Measurements from ENCODE around the gene CNNM1. TPM values are rescaled to one million over a fixed set of nuclear protein-coding genes. Genes with fewer than 3 reads are reported as not detected.
A peak's percentile ranks its signal among the peaks of the same experiment; 100 is the strongest.

Gene CNNM1
- total RNA-seq, 1 experiment from 2014 or later = not detected

DNA sequence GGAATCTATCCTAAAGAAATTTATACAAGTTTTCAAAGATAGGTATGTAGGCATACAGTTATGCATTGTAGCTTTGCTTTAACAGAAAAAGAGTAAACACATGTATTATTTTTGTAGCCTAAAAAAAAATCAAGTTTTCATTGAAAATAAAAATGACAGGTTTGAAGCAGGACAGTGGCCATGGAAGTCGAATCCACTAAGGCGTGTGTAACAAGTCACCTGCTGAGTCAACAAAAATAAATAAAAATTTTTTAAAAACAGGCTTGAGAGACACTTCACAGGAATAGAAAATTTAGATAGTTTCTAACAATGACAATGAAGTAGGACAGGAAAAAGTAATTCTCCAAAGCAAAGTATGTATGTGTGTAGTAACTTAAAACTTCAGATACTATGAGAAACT lies 109.7 kb downstream of the CNNM1 start:
- H3K79me2 ChIP-seq (ENCODE audit: insufficient read depth, low read length) = no peaks in the 10 kb centered on the region
- ATAC-seq = no peak

GRCh38 chr10:99442394-99442793 lies 113.2 kb downstream of the CNNM1 start:
- POLR2A ChIA-PET = interaction anchor here (1.4 to 2.6 kb wide), 2 partner anchors 12 to 102 kb away, joined by 3 to 11 read pairs; partner anchors contain the start of gene GOT1

More for the DNA sequence above, 109.7 kb downstream of the CNNM1 start:
- Histone ChIP-seq H3K9me2 (ENCODE audit: insufficient read depth) (no peaks in the 10 kb centered on the region), H3K4me1 (ENCODE audit: control insufficient read depth in 1 of 2, insufficient read depth in 2 of 2, low read length in 2 of 2) (no peaks in the 10 kb centered on the region), H4K20me1 (ENCODE audit: insufficient read depth) (peaks cover 4% of the 10 kb centered on the region; the same call in 1 of the 2 replicates), H3K4me2 (ENCODE audit: low read length) (no peak overlapping the region), H3K4me3 (replicated peaks in 1 of 2; ENCODE audit: low read depth in 1 of 2, low read length in 2 of 2) (no peak overlapping the region), H3K9me3 (ENCODE audit: control insufficient read depth in 1 of 2, insufficient read depth in 1 of 2, low read depth in 1 of 2, low read length in 2 of 2) (no peaks in the 10 kb centered on the region), H3K27me3 (ENCODE audit: insufficient read depth, low read length) (no peaks in the 10 kb centered on the region), H3K27ac (ENCODE audit: low read depth, low read length) (no peak overlapping the region), H2AFZ (ENCODE audit: low read depth, low read length, poor library complexity, severe bottlenecking) (no peak overlapping the region), H3K36me3 (ENCODE audit: control insufficient read depth in 1 of 2, insufficient read depth in 2 of 2, low read length in 2 of 2) (no peaks in the 10 kb centered on the region; a peak in 1 of 4 replicates), H3K9ac (ENCODE audit: low read length) (no peak overlapping the region)
- intact Hi-C loops (cut with micrococcal nuclease) = no loop called here
- CTCF ChIA-PET = no interaction called here
- POLR2A ChIA-PET = interaction anchor here (0.6 to 2.0 kb wide), 2 partner anchors 8 to 103 kb away, joined by 3 to 8 read pairs; partner anchors contain the start of gene GOT1
- no peak for DNase-seq (ENCODE audit: low read depth, low spot score)
- no TSS peak for BruUV-seq (replicated peaks)
- TF ChIP-seq ZNF274 (IDR thresholded peaks at IDR 0.05; ENCODE audit: low read depth, low read length) (no peak), ELF1 (IDR thresholded peaks at IDR 0.05; ENCODE audit: borderline replicate concordance, low read depth) (no peak), EZH2 (IDR thresholded peaks at IDR 0.05) (no peak), ZFX (IDR thresholded peaks at IDR 0.05) (no peak)
- RAD21 ChIA-PET (ENCODE audit: low non-redundant PET in 1 of 2, low total read pairs in 2 of 2, uncharacterized antibody in 2 of 2, unreplicated experiment in 2 of 2) = no interaction called here

More at GRCh38 chr10:99442394-99442793, 113.2 kb downstream of the CNNM1 start:
- Histone ChIP-seq H3K4me1 (ENCODE audit: control insufficient read depth in 1 of 2, insufficient read depth in 2 of 2, low read length in 2 of 2) (no peaks in the 10 kb centered on the region), H4K20me1 (ENCODE audit: insufficient read depth) (no peaks in the 10 kb centered on the region), H3K9me3 (ENCODE audit: control insufficient read depth in 1 of 2, insufficient read depth in 1 of 2, low read depth in 1 of 2, low read length in 2 of 2) (no peaks in the 10 kb centered on the region), H3K27me3 (ENCODE audit: insufficient read depth, low read length) (0 out of 2 replicates have a peak, but pooled peaks cover 5% of the 10 kb centered on the region), H3K4me3 (replicated peaks in 1 of 2; ENCODE audit: low read depth in 1 of 2, low read length in 2 of 2) (no peak overlapping the region), H3K27ac (ENCODE audit: low read depth, low read length) (no peak overlapping the region), H3K36me3 (ENCODE audit: control insufficient read depth in 1 of 2, insufficient read depth in 2 of 2, low read length in 2 of 2) (no peaks in the 10 kb centered on the region), H3K79me2 (ENCODE audit: insufficient read depth, low read length) (no peaks in the 10 kb centered on the region), H3K9me2 (ENCODE audit: insufficient read depth) (no peaks in the 10 kb centered on the region), H2AFZ (ENCODE audit: low read depth, low read length, poor library complexity, severe bottlenecking) (no peak overlapping the region), H3K4me2 (ENCODE audit: low read length) (no peak overlapping the region), H3K9ac (ENCODE audit: low read length) (no peak overlapping the region)
- BruUV-seq (replicated peaks) = no TSS peak
- intact Hi-C loops (cut with micrococcal nuclease) = no loop called here
- TF ChIP-seq POLR2AphosphoS5 (IDR thresholded peaks at IDR 0.05; ENCODE audit: low read depth, low read length) (no peak), JUND (IDR thresholded peaks at IDR 0.05) (no peak), SP1 (IDR thresholded peaks at IDR 0.05; ENCODE audit: low read depth) (no peak), FOSL1 (IDR thresholded peaks at IDR 0.05; ENCODE audit: low read depth) (no peak)
- TF ChIP-seq, protein P1, sequence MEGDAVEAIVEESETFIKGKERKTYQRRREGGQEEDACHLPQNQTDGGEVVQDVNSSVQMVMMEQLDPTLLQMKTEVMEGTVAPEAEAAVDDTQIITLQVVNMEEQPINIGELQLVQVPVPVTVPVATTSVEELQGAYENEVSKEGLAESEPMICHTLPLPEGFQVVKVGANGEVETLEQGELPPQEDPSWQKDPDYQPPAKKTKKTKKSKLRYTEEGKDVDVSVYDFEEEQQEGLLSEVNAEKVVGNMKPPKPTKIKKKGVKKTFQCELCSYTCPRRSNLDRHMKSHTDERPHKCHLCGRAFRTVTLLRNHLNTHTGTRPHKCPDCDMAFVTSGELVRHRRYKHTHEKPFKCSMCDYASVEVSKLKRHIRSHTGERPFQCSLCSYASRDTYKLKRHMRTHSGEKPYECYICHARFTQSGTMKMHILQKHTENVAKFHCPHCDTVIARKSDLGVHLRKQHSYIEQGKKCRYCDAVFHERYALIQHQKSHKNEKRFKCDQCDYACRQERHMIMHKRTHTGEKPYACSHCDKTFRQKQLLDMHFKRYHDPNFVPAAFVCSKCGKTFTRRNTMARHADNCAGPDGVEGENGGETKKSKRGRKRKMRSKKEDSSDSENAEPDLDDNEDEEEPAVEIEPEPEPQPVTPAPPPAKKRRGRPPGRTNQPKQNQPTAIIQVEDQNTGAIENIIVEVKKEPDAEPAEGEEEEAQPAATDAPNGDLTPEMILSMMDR (IDR thresholded peaks at IDR 0.05 in 2 of 3, conservative IDR thresholded peaks at IDR 0.05 in 1 of 3; ENCODE audit: borderline replicate concordance in 1 of 3, insufficient read depth in 1 of 3, low read depth in 2 of 3, low read length in 2 of 3) = 0 out of 6 replicates have a peak, but pooled peaks of 1 of the 3 experiments have one; percentile 18
- ChIA-PET CTCF (interaction anchor here (1.0 to 1.3 kb wide), 3 partner anchors 9 to 170 kb away, joined by 3 to 4 read pairs (median 3); partner anchors contain the start of gene GOT1), RAD21 (ENCODE audit: low non-redundant PET in 1 of 2, low total read pairs in 2 of 2, uncharacterized antibody in 2 of 2, unreplicated experiment in 2 of 2) (no interaction called here)
- DNase-seq (ENCODE audit: low read depth, low spot score) (no peak), ATAC-seq (no peak)
